Spinal cord (tissue), 10 donors: ENCODE data around the gene SLC7A9. TPM values are rescaled to one million over a fixed set of nuclear protein-coding genes. Genes with fewer than 3 reads are reported as not detected.
"Not testable (repeated sequence)": the region's sequence is repeated elsewhere in the genome, so short reads cannot be mapped to it uniquely, and the experiment has no call there.

ENCODE experiments used
- DNase-seq, 6 donors: peaks; one replicate each; pipeline versions ENCODE4 v3.0.0 to v3.0.0-alpha.2; 2013 to 2015; ENCODE audit warnings: low spot score in 6 of 6, low read depth in 4 of 6
- H3K27ac ChIP-seq: one replicate; pipeline ENCODE4 v1.5.1; 2013; ENCODE audit warnings: low read depth, low read length, control low read depth
- H3K27me3 ChIP-seq: one replicate; pipeline ENCODE4 v1.6.1; 2013; ENCODE audit warnings: low read length; ENCODE audit not compliant: control insufficient read depth, insufficient read depth
- H3K36me3 ChIP-seq: one replicate; pipeline ENCODE4 v1.6.1; 2013; ENCODE audit warnings: low read length; ENCODE audit not compliant: control insufficient read depth, insufficient read depth
- H3K4me1 ChIP-seq: one replicate; pipeline ENCODE4 v1.6.1; 2013; ENCODE audit warnings: low read length; ENCODE audit not compliant: control insufficient read depth, insufficient read depth
- H3K4me3 ChIP-seq: one replicate; pipeline ENCODE4 v1.5.1; 2013; ENCODE audit warnings: low read depth, low read length, control low read depth
- H3K9me3 ChIP-seq: one replicate; pipeline ENCODE4 v1.6.1; 2013; ENCODE audit warnings: low read length; ENCODE audit not compliant: control insufficient read depth, insufficient read depth
- WGBS: methylation state at CpG from one replicate; pipeline ENCODE4 v1.1.5; 2013; ENCODE audit warnings: missing lambda C conversion rate; ENCODE audit not compliant: insufficient coverage; 5-methylcytosine and 5-hydroxymethylcytosine counted together
- polyA plus RNA-seq, 2 donors: library from polyadenylated mRNA; unstranded; fragments of 120-200 nt; gene quantifications; one replicate each; pipeline ENCODE4 v1.2.1, GENCODE V29; 2013; ENCODE audit not compliant: insufficient read length in 2 of 2
- small RNA-seq: library from RNA; depleted of rRNA; stranded (forward); fragments of <200 nt; gene quantifications from one replicate; pipeline ENCODE3, GENCODE V24; 2014; ENCODE audit warnings: low replicate concordance
- total RNA-seq, 2 donors: library from RNA; depleted of rRNA in 1 of 2; stranded (reverse); fragments of 120-200 nt in 1 of 2; fragments of >200 nt in 1 of 2; gene quantifications; one replicate each; pipeline versions ENCODE4 v1.2.3 to v1.2.4, GENCODE V29; 2013 to 2014
- donor health status: healthy.

The SLC7A9 gene
- total and polyA plus RNA-seq, 4 donors = 0.50 to 3.4 (median 1.5) TPM

GRCh38 chr19:32798201-32798600, 71.4 kb downstream of the SLC7A9 start:
- Histone ChIP-seq H3K4me3 (no peak overlapping the region), H3K9me3 (no peaks in the 10 kb centered on the region), H3K36me3 (no peaks in the 10 kb centered on the region), H3K27me3 (no peaks in the 10 kb centered on the region), H3K4me1 (no peaks in the 10 kb centered on the region), H3K27ac (no peak overlapping the region)
- DNase-seq = no peak
- WGBS = 86% methylated on average over 2 of the region's 4 CpGs

- no peaks in the 10 kb centered on the region for H3K4me1 ChIP-seq
- H3K27me3 ChIP-seq = no peaks in the 10 kb centered on the region
- no peak overlapping the region for H3K4me3 ChIP-seq
- no peaks in the 10 kb centered on the region for H3K36me3 ChIP-seq
- WGBS = 100% methylated on average over 10 of the region's 10 CpGs
- H3K27ac ChIP-seq = no peak overlapping the region
- peaks cover 1% of the 10 kb centered on the region for H3K9me3 ChIP-seq
- no peak for DNase-seq
These were observed 80.1 kb downstream of the SLC7A9 start for GRCh38 chr19:32789429-32789828.

- WGBS = 100% methylated on average over 5 of the region's 5 CpGs
- not testable (repeated sequence) for DNase-seq, H3K27me3 ChIP-seq, H3K36me3 ChIP-seq, H3K4me3 ChIP-seq, H3K9me3 ChIP-seq, H3K27ac ChIP-seq, H3K4me1 ChIP-seq
These were observed 81.7 kb downstream of the SLC7A9 start for GRCh38 chr19:32787895-32788294.

DNA sequence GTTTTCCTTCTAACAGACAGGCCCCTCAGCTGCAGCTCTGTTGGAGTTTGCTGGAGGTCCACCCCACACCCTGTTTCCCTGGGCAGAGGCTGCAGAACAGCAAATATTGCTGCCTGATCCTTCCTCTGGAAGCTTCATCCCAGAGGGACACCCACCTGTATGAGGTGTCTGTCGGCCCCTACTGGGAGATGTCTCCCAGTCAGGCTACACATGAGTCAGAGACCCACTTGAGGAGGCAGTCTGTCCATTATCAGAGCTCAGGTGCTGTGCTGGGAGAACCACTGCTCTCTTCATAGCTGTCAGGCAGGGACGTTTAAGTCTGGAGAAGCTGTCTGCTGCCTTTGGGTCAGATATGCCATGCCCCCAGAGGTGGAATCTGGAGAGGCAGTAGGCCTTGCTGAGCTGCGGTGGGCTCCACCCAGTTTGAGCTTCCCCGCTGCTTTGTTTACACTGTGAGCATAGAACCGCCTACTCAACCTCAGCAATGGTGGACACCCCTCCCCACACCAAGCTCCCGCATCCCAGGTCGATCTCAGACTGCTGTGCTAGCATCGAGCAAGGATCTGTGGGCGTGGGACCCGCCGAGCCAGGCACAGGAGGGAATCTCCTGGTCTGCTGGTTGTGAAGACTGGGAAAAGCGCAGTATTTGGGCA, 82.3 kb downstream of the SLC7A9 start:
- H3K4me3 ChIP-seq, H3K9me3 ChIP-seq, H3K27me3 ChIP-seq, H3K4me1 ChIP-seq, H3K27ac ChIP-seq, DNase-seq, H3K36me3 ChIP-seq: not testable (repeated sequence)
- 60% methylated on average over 7 of the region's 12 CpGs for WGBS

- no CpG with 5 or more reads among the region's 1 CpG for WGBS
These were observed 87.5 kb downstream of the SLC7A9 start for GRCh38 chr19:32782089-32782488.

GRCh38 chr19:32781280-32781679, 88.3 kb downstream of the SLC7A9 start:
- DNase-seq = no peak
- H3K27me3 ChIP-seq = no peaks in the 10 kb centered on the region
- no peaks in the 10 kb centered on the region for H3K36me3 ChIP-seq
- 100% methylated on average over 1 of the region's 2 CpGs for WGBS
- H3K4me3 ChIP-seq = no peak overlapping the region
- H3K27ac ChIP-seq = no peak overlapping the region
- no peaks in the 10 kb centered on the region for H3K4me1 ChIP-seq
- peaks cover 1% of the 10 kb centered on the region for H3K9me3 ChIP-seq

More at GRCh38 chr19:32782089-32782488, 87.5 kb downstream of the SLC7A9 start:
- not testable (repeated sequence) for H3K27me3 ChIP-seq, DNase-seq, H3K27ac ChIP-seq, H3K4me3 ChIP-seq, H3K36me3 ChIP-seq, H3K4me1 ChIP-seq, H3K9me3 ChIP-seq

Small RNA genes lying within 50 kb of the gene (small RNA-seq; reads per million reads assigned to genes)
- gene RN7SKP22 = not detected

Other genes with a start within 250 kb of the SLC7A9 start
- 10 to 100 TPM; 19.0 to 20.7 TPM for gene ANKRD27, start 194.6 kb downstream of the SLC7A9 start, total RNA-seq
- gene ANKRD27, start 194.6 kb downstream of the SLC7A9 start, polyA plus RNA-seq = 10 to 100 TPM; 13.8 to 16.8 TPM
- 1 to 10 TPM in 1 of 2 donors, under 1 TPM in 1; 0.50 to 2.3 TPM for gene RGS9BP, start 193.9 kb downstream of the SLC7A9 start, total RNA-seq
- under 1 TPM; 0.29 to 0.35 TPM for gene RGS9BP, start 193.9 kb downstream of the SLC7A9 start, polyA plus RNA-seq
- gene NUDT19, start 177.9 kb downstream of the SLC7A9 start, total RNA-seq = 1 to 10 TPM; 5.9 to 7.7 TPM
- 1 to 10 TPM; 7.8 to 8.3 TPM for gene NUDT19, start 177.9 kb downstream of the SLC7A9 start, polyA plus RNA-seq
- under 1 TPM; 0.40 to 0.61 TPM for gene TDRD12, start 150.0 kb downstream of the SLC7A9 start, total RNA-seq
- under 1 TPM; 0.73 to 0.93 TPM for gene TDRD12, start 150.0 kb downstream of the SLC7A9 start, polyA plus RNA-seq
- gene CEP89, start 102.2 kb upstream of the SLC7A9 start, total RNA-seq = 10 to 100 TPM in 1 of 2 donors, 1 to 10 TPM in 1; 9.0 to 22.8 TPM
- gene CEP89, start 102.2 kb upstream of the SLC7A9 start, polyA plus RNA-seq = 10 to 100 TPM; 29.8 to 41.8 TPM
- gene FAAP24, start 102.5 kb upstream of the SLC7A9 start, total RNA-seq = 1 to 10 TPM; 1.7 to 2.3 TPM
- 1 to 10 TPM; 2.7 to 3.4 TPM for gene FAAP24, start 102.5 kb upstream of the SLC7A9 start, polyA plus RNA-seq
- gene RHPN2, start 195.1 kb upstream of the SLC7A9 start, total RNA-seq = 1 to 10 TPM; 3.7 to 10.0 TPM
- 10 to 100 TPM in 1 of 2 donors, 1 to 10 TPM in 1; 9.3 to 10.3 TPM for gene RHPN2, start 195.1 kb upstream of the SLC7A9 start, polyA plus RNA-seq
- gene GPATCH1, start 211.4 kb upstream of the SLC7A9 start, total RNA-seq = 10 to 100 TPM in 1 of 2 donors, 1 to 10 TPM in 1; 8.3 to 12.5 TPM
- 10 to 100 TPM in 1 of 2 donors, 1 to 10 TPM in 1; 8.7 to 11.0 TPM for gene GPATCH1, start 211.4 kb upstream of the SLC7A9 start, polyA plus RNA-seq